GM19452 (cell line): ENCODE measurements around the gene GNA12.
"Not testable (repeated sequence)": the region's sequence is repeated elsewhere in the genome, so short reads cannot be mapped to it uniquely, and the experiment has no call there.

Experiments used
- ATAC-seq: cut with Tn5 transposase; IDR thresholded peaks from one replicate; pipeline ENCODE4 v1.9.1; 2021; ENCODE audit not compliant: unreplicated experiment

Gene GNA12

GRCh38 chr7:2757904-2758672, 86.0 kb downstream of the GNA12 start:
- peak; percentile 75 for ATAC-seq

DNA sequence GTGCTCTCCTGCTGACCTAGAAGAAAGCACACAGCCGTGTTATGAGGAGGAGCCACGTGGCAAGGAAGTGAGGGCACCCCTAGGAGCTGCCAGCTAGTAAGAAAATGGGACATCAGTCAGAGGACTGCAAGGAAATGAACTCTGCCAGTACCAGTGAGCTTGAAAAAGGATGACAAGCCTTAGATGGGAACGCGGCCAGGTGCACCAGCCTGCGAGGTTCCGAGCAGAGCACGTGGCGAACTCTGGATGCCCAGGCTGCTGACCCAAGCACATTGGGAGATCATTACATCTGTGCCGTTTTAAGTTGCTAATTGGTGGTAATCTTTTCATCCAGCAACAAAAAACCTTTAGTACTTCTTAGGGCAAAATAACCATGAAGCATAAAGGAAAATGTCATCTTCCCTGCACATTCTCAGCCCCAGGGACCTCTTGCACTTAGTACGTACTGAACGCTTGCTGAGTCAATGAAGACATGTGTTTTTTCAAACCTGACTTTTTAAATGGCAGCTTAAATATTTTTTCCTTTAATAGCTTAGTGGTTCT, 86.7 kb downstream of the GNA12 start:
- ATAC-seq = no peak

GRCh38 chr7:2755531-2755930, 88.6 kb downstream of the GNA12 start:
- ATAC-seq = no peak

GRCh38 chr7:2754912-2755311, 89.2 kb downstream of the GNA12 start:
- no peak for ATAC-seq

DNA sequence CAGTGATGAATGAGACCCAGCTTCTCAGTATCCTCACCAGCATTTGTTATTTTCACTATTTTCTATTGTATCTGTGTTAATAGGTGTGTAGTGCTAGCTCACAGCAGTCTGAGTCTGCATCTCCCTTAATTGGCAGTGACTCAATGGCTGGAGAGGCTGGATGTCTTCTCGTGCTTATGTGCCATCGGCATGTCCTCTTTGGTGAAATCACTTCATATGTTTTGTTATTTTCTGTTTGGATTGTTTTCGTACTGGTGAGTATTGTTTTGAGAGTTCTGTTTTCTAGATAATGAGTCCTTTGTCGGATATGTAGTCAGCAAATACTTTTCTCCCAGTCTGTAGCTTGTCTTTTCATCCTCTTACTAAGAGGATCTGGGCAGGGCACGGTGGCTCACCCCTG, 90.0 kb downstream of the GNA12 start:
- ATAC-seq = no peak

DNA sequence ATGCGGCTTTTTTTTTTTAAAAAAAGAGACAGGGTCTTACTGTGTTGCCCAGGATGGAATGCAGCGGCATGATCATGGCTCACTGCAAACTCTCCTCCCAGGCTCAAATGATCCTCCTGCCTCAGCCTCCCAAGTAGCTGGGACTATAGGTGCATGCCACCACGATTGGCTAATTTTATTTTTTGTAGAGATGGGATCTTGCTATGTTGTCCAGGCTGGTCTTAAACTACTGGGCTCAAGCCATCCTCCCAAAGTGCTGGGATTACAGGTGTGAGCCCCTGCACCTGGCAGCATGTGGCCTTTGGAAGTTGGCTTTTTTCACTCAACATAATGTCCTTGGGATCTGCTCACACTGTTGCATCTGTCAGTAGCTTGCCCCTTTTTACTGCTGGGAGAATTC, 91.0 kb downstream of the GNA12 start:
- no peak for ATAC-seq

- ATAC-seq = no peak
Measured at GRCh38 chr7:2751086-2751485, 93.0 kb downstream of the GNA12 start.

DNA sequence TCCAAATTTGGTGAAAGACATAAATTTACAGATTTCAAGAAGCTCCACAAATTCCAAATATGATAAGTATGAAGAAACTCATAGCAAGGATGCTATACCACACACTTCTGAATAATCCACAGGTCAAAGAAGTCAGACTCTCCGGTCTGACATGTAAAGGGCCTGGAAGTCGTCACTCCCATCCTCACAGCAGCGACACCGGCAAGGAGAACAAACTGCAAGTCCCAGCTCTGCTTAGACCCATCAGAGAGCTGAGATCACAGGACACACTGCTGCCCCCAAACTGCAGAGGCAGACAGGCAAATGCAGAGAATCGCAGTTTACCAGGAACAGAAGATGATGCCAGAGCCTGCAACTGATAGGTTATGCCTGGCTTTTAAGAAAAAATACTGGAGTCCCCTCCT, 94.1 kb downstream of the GNA12 start:
- ATAC-seq = no peak

GRCh38 chr7:2748684-2749083, 95.4 kb downstream of the GNA12 start:
- ATAC-seq = not testable (repeated sequence)

- not testable (repeated sequence) for ATAC-seq
Measured at GRCh38 chr7:2743523-2744185, 100.5 kb downstream of the GNA12 start.

DNA sequence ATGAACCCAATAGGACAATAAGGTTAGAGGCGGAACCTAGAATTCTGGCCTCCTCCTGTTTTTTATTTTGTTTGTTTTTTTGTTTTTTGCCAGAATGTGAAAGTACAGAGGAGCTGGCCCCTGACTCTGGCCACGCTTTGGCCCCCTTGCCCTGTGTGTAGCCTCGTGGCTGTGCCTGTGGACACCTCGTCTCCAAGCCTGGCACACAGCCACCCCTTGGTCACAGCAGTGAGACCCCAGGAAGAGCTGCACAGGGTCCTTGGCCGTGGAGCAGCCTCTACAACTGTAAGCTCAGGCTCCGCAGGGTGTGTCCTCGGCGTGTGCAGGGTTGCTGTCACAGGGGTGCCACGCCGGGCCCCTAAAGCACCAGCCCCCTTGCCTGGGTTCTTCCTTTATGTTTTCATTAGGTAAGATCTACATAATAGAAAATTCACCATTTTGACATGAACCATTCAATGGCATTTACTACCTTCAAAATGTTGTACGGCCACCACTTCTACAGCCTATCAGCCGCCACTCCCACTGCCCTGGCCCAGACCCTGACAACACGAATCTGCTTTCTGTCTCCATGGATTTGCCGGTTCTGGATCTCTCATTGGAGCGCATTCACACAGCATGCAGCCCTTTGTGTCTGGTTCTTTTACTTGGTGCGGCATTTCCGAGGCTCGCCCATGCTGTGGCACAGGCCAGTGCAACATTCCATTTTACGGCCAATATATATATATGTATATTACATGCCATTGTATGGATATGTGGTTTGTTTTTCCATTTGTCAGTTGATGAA, 105.2 kb downstream of the GNA12 start:
- no peak for ATAC-seq

DNA sequence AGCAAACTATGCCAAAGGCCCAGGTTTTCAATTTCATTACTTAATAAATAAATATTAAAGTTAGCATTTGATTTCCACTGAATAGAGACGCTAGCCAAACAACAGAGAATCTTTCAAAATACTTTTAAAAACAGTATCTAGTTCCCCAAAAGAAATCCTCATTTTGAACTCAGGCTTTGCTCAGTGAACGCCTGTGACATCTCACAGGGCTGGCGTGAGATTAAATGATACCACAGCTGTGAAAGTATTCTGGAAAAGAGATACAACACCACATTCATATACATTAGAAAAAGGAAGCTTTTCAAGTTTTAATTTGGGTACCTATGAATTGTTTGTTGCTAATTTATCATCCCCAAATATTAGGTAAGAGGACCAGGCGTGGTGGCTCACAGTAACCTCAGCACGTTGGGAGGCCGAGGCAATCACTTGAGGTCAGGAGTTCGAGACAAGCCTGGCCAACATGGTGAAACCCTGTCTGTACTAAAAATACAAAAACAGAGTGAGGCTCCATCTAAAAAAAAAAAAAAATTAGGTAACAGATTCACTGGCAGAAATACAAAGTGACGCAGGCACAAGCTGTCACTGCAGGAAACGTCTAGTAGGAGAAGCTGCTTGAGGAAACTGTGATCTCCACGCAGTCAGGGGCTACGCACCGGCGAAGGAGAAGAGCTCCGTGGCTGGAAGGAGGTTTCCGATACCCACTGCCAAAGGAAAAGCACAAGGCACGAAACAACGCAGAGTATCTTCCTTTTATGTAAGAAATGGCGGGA, 106.2 kb downstream of the GNA12 start:
- no peak for ATAC-seq

DNA sequence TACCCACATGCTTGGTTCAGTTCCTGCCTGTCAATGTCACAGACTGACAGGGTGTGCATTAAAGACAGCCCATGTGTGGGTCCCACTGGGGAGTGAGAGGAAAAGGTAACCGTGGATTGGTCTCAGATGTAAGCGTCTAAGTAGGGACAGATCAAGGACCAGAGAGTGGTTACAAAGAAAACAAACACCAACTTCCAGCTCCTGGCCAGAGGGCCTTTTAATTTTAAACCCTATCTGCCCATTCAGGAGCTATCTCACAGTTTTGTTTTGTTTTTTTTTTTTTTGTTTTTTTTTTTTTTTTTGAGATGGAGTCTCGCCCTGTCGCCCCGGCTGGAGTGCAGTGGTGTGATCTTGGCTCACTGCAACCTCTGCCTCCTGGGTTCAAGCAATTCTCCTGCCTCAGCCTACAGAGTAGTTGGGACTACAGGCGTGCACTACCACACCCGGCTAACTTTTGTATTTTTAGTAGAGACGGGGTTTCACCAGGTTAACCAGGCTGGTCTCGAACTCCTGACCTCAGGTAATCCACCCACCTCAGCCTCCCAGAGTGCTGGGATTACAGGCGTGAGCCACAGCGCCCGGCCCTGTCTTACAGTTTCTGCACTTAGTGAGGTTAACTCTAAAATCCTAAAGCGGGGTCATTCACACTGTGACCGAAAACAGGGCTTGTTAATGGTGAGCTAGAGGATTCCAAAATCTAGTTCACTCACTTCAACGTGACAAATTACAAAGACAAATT, 106.9 kb downstream of the GNA12 start:
- not testable (repeated sequence) for ATAC-seq

DNA sequence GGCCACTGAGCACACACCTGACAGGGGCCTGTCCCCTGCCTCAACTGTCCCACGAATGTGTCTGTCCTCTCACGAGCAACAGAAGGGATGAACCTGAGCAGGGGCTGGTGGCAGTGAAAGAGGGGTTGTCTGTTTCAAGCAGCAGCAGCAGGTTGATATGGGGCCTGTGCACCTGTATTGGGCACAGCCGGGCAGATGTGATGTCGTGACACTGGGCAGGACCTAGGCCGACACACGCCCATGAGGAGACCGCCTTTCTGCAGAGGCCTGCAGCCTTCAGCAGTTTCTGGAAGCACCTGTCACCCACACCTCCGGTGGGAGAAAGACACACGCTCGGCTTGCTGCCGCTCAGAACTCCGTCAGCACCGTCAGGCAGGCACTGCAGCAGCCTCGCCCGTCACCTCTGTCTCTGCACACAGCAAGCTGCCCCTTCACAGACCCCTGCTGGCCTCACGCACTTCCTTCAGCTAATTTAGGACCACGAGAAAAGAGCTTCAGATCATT, 107.6 kb downstream of the GNA12 start:
- ATAC-seq = no peak

DNA sequence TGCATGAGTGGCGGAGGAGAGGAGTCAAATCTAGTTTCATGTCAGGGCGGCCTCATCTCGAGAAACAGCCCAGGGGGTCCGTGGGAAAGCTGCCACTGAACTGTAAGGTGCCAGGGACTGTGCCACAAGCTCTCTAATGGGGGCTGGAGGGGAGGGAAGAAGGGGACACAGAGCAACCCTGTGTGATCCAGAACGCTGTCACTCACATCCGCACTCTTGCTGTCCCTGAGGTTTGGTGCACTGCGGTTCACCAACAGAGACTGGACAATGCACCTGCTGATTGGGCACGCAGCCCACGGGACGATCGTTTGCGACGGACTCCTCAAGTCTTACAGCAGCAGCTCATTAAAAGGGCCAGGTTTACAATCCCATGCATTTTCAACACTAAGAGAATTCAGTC, 108.4 kb downstream of the GNA12 start:
- no peak for ATAC-seq

DNA sequence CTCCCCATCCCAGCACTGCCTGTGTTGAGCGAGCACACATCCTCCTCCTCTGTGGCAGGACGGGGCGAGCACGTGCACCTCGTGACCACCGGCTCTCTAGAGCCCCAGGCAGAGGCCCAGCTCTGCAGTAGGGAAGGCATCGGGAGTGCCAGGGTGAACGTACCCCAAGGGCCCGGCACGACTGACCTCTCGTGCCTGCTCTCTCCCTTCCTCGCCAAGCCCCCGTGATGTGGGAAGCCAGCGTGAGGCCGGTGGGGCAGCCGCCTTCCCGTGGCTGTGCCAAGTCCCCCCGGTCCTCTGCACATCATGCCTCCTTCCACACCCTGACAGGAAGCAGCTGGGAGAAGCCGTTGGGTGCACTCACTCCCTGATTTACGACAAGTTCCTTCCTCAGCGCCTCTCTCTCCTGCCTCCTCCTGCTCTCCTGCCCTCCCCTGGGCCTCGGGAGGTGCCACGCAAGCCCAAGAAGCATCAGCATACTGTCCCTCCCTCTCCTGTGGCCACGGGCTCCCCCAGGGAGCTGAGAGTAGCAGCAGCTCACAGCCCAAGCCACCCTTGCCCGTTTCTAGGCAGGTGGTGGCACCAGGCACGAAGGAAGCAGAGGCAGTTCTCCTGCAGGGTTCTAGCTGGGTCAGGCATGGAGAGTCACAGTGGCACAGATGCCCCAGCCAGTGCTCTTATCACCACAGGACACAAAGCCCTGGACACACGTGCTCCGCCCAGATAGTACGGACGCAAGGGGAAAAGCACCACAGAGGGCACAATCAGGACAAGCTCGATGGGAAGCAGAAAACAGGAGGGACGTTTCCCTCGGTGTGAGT, 109.1 kb downstream of the GNA12 start:
- no peak for ATAC-seq

DNA sequence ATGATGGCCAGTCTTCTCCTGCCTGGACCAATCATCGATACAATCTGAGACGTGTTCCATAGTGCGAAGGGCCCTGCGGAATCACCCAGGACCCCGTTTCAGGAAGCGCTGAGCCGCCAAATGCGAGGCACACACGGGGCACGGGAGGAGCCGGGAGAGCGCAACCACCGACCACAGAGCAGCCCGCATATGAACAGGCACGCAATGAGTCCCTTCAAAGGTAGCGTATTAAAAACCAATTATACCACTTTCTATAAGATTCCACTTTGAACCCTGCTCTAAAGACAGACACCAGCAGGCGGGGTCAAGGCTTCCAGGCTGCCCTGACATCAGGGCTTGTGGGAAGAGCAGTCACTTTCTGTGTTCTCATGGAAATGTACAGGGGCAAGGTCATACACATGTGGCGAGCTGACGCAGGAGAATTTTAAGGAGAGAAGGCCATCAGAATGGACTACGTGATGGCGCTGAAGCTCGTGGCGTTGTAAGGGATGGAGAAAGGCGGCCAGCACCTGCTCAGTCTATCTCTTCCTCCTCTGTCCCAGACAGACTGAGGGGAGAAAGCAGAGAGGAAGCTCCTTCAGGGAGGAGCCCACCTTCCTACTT, 109.9 kb downstream of the GNA12 start:
- ATAC-seq = no peak

DNA sequence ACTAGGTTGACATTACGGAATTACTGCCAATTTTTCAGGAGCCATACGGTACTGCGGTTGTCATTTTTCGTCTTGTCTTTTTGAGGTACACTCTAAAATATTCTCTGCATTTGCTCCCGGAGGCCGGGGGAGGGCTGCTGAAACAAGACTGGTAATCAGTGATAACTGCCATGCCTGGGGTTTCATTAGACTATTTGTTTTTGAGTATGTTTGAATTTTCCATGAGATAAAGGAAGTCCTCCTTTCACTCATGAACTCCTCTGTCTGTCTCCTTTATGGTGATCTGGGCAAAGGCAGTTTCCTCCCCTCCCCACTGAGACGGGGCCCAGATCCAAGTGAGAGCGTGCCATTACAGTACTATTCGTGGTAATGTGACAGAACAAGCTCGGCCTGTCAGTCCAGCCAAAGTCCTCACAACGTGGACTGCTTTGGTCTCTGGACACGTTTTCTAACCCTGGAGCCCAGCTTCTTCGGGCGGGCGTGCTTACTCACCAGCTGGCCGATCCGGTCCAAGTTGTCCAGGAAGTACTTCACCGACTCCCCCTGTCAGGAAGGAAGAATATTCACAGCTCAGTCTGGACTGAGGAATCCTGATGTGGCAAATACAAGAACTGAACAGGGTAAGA, 111.0 kb downstream of the GNA12 start:
- no peak for ATAC-seq
